GM23248 (cell line): ENCODE data around the gene LGALS1. TPM values are rescaled to one million over a fixed set of nuclear protein-coding genes. Genes with fewer than 3 reads are reported as not detected.

ENCODE experiments used
- DNase-seq: peaks from one replicate; pipeline ENCODE4 v3.0.0-alpha.2; 2015
- H2AFZ ChIP-seq: fragments of 200-600 bp; sonication (generic); 2 replicates; pipeline ENCODE4 v1.6.1; 2016; ENCODE audit warnings: antibody characterized with exemption
- H3F3A ChIP-seq: fragments of 200-600 bp; sonication (generic); 2 replicates; pipeline ENCODE4 v1.6.1; 2016; ENCODE audit warnings: mild to moderate bottlenecking, antibody characterized with exemption, mixed run types; ENCODE audit not compliant: insufficient read depth
- H3K27ac ChIP-seq: fragments of 200-600 bp; sonication (generic); 2 replicates; pipeline ENCODE4 v1.5.1; 2016; ENCODE audit warnings: mild to moderate bottlenecking
- H3K27me3 ChIP-seq: fragments of 200-600 bp; sonication (generic); replicated peaks from 2 replicates; pipeline ENCODE4 v1.6.1; 2016; ENCODE audit warnings: mild to moderate bottlenecking; ENCODE audit not compliant: insufficient read depth
- H3K36me3 ChIP-seq: fragments of 200-600 bp; sonication (generic); 2 replicates; pipeline ENCODE4 v1.6.1; 2016; ENCODE audit warnings: low read depth, mild to moderate bottlenecking
- H3K4me1 ChIP-seq: fragments of 200-600 bp; sonication (generic); 2 replicates; pipeline ENCODE4 v1.6.1; 2016; ENCODE audit warnings: mild to moderate bottlenecking; ENCODE audit not compliant: insufficient read depth
- H3K4me2 ChIP-seq: fragments of 200-600 bp; sonication (generic); one replicate; pipeline ENCODE4 v1.6.1; 2016; ENCODE audit warnings: mild to moderate bottlenecking; ENCODE audit not compliant: unreplicated experiment
- H3K4me3 ChIP-seq: fragments of 200-600 bp; sonication (generic); 2 replicates; pipeline ENCODE4 v1.5.1; 2016; ENCODE audit warnings: mild to moderate bottlenecking
- H3K79me2 ChIP-seq: fragments of 200-600 bp; sonication (generic); 2 replicates; pipeline ENCODE4 v1.6.1; 2016; ENCODE audit warnings: mild to moderate bottlenecking; ENCODE audit not compliant: insufficient read depth
- H3K9ac ChIP-seq: fragments of 200-600 bp; sonication (generic); 2 replicates; pipeline ENCODE4 v1.6.1; 2016; ENCODE audit warnings: mild to moderate bottlenecking
- H3K9me2 ChIP-seq: fragments of 200-600 bp; sonication (generic); 2 replicates; pipeline ENCODE4 v1.6.1; 2016; ENCODE audit warnings: mixed run types, mild to moderate bottlenecking, moderate library complexity; ENCODE audit not compliant: insufficient read depth
- H3K9me3 ChIP-seq: fragments of 200-600 bp; sonication (generic); one replicate; pipeline ENCODE4 v1.6.1; 2017; ENCODE audit warnings: low read depth
- H4K20me1 ChIP-seq: fragments of 200-600 bp; sonication (generic); 2 replicates; pipeline ENCODE4 v1.6.0; 2016; ENCODE audit not compliant: insufficient read depth
- EZH2 ChIP-seq: fragments of 200-600 bp; sonication (generic); IDR thresholded peaks from 2 replicates; pipeline ENCODE4 v1.6.1; 2018; ENCODE audit warnings: antibody characterized with exemption, mild to moderate bottlenecking; ENCODE audit not compliant: insufficient read depth, poor library complexity, severe bottlenecking
- EZH2phosphoT487 ChIP-seq: fragments of 200-600 bp; sonication (generic); IDR thresholded peaks from 2 replicates; pipeline ENCODE4 v1.6.1; 2018; ENCODE audit warnings: antibody characterized with exemption, moderate library complexity, mild to moderate bottlenecking, low read depth; ENCODE audit not compliant: insufficient read depth
- WGBS, 2 experiments: methylation state at CpG; one replicate each; pipeline ENCODE4 v1.1.6; 2015 to 2017; ENCODE audit warnings: low lambda C conversion rate in 2 of 2, low coverage in 1 of 2; ENCODE audit errors: missing lambda C conversion rate in 2 of 2; 5-methylcytosine and 5-hydroxymethylcytosine counted together
- in situ Hi-C: fragments of 300-500 bp; cut with MboI; formaldehyde crosslinking; loops from 2 replicates; pipeline ENCODE4 v1.15.0; 2020
- polyA plus RNA-seq: library from polyadenylated mRNA; unstranded; fragments of >200 nt; fragmentation: Nextera tagmentation; extraction: Ambion mirVana; gene quantifications from 2 replicates; pipeline ENCODE4 v1.2.1, GENCODE V29; 2016
- total RNA-seq: library from RNA; depleted of rRNA; stranded (reverse); fragments of >200 nt; shearing (Covaris generic); gene quantifications from 2 replicates; pipeline ENCODE4 v1.2.3, GENCODE V29; 2014

Gene LGALS1
- total and polyA plus RNA-seq, 2 experiments from 2014 or later, result 5,290 to 6,984 TPM

- no peak for TF ChIP-seq EZH2phosphoT487
- TF ChIP-seq EZH2, result no peak
- Histone ChIP-seq H3K4me3 (no peak overlapping the region), H3K36me3 (peaks cover 19% of the 10 kb centered on the region), H3K9me2 (no peaks in the 10 kb centered on the region), H3K9me3 (no peaks in the 10 kb centered on the region), H3K4me2 (no peak overlapping the region), H2AFZ (no peak overlapping the region), H3F3A (peaks cover 32% of the 10 kb centered on the region), H3K9ac (no peak overlapping the region), H3K27ac (peak overlapping the region; percentile 82), H3K79me2 (peaks cover 33% of the 10 kb centered on the region), H4K20me1 (peaks cover 8% of the 10 kb centered on the region; the same call in 1 of the 2 replicates), H3K27me3 (no peaks in the 10 kb centered on the region), H3K4me1 (peaks cover 7% of the 10 kb centered on the region)
- 33 to 45% methylated on average over 7 of the region's 7 CpGs for WGBS, 2 experiments
- DNase-seq, result peak; percentile 33
- in situ Hi-C loops, result no loop called here
Observed at GRCh38 chr22:37680191-37680851, 4.9 kb downstream of the LGALS1 start.

- in situ Hi-C loops, result no loop called here
- Histone ChIP-seq H3K79me2 (peaks cover 26% of the 10 kb centered on the region), H3F3A (peaks cover 32% of the 10 kb centered on the region), H3K27ac (peak overlapping the region; percentile 51), H3K27me3 (no peaks in the 10 kb centered on the region), H3K4me1 (peaks cover 7% of the 10 kb centered on the region), H3K9me3 (no peaks in the 10 kb centered on the region), H3K9me2 (no peaks in the 10 kb centered on the region), H3K4me2 (no peak overlapping the region), H3K9ac (no peak overlapping the region), H4K20me1 (peaks cover 8% of the 10 kb centered on the region; the same call in 1 of the 2 replicates), H3K36me3 (peaks cover 19% of the 10 kb centered on the region), H3K4me3 (no peak overlapping the region), H2AFZ (no peak overlapping the region)
- WGBS, 2 experiments, result 3 to 22% methylated on average over 2 of the region's 2 CpGs
- DNase-seq, result peak; percentile 70
- TF ChIP-seq EZH2phosphoT487 (no peak), EZH2 (no peak)
Observed at GRCh38 chr22:37681001-37681424, 5.6 kb downstream of the LGALS1 start.

- in situ Hi-C loops, result no loop called here
- Histone ChIP-seq H3K9me3 (no peaks in the 10 kb centered on the region), H3K79me2 (peaks cover 23% of the 10 kb centered on the region), H3K27me3 (no peaks in the 10 kb centered on the region), H3K9ac (no peak overlapping the region), H3K9me2 (no peaks in the 10 kb centered on the region), H3K4me3 (no peak overlapping the region), H3K27ac (peak overlapping the region; percentile 51), H2AFZ (no peak overlapping the region), H3K36me3 (peaks cover 19% of the 10 kb centered on the region), H4K20me1 (peaks cover 8% of the 10 kb centered on the region; the same call in 1 of the 2 replicates), H3K4me1 (peaks cover 7% of the 10 kb centered on the region), H3F3A (peaks cover 32% of the 10 kb centered on the region), H3K4me2 (no peak overlapping the region)
- peak; percentile 88 for DNase-seq
- WGBS, 2 experiments, result 12 to 13% methylated on average over 6 of the region's 6 CpGs
- TF ChIP-seq EZH2, result no peak
- TF ChIP-seq EZH2phosphoT487, result no peak
Observed at GRCh38 chr22:37681556-37682049, 6.2 kb downstream of the LGALS1 start.

GRCh38 chr22:37684803-37685615 lies 9.6 kb downstream of the LGALS1 start:
- H3K79me2 ChIP-seq, result peaks cover 21% of the 10 kb centered on the region
- H3K9me3 ChIP-seq, result no peaks in the 10 kb centered on the region
- WGBS, 2 experiments, result 87 to 88% methylated on average over 16 of the region's 16 CpGs
- H2AFZ ChIP-seq, result no peak overlapping the region
- DNase-seq, result no peak
- H3K27me3 ChIP-seq, result no peaks in the 10 kb centered on the region
- no peak overlapping the region for H3K27ac ChIP-seq
- no peaks in the 10 kb centered on the region for H4K20me1 ChIP-seq
- H3F3A ChIP-seq, result peaks cover 13% of the 10 kb centered on the region
- no peaks in the 10 kb centered on the region; the same call in none of the 2 replicates for H3K4me1 ChIP-seq
- H3K4me3 ChIP-seq, result no peak overlapping the region
- H3K36me3 ChIP-seq, result 0 out of 2 replicates have a peak, but pooled peaks cover 6% of the 10 kb centered on the region
- no peak overlapping the region for H3K9ac ChIP-seq
- H3K4me2 ChIP-seq, result no peak overlapping the region
- in situ Hi-C loops, result no loop called here
- H3K9me2 ChIP-seq, result no peaks in the 10 kb centered on the region
- TF ChIP-seq EZH2, result no peak
- TF ChIP-seq EZH2phosphoT487, result no peak
